Measurements from ENCODE around the gene KAT7.

KAT7 gene

DNA sequence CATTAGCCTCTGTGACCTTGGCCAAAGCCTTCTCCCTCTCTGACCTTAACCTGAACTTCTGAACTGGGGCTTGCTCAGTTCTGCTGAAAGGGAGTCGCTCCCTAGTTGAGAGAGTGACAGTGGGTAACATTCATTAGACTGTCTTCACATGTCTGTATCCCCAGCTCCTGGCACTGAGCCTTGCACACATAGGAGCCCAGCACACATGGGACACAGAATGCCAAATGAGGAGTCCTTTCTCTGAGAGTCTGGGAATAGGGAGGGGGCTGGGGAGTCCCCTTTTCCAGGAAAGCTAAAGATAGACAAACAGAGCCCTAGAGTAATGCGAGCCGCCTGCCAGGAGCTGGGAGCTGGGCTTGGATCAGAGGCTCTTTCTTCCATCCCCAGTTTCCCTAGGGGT, 56.8 kb downstream of the KAT7 start:
- peaks cover 2% of the 10 kb centered on the region for H3K4me1 ChIP-seq (ENCODE audit: insufficient read depth, low read length)
- no peak overlapping the region for H3K27ac ChIP-seq (ENCODE audit: low read length)
- H4K20me1 ChIP-seq (ENCODE audit: insufficient read depth, low read length) = peaks cover 14% of the 10 kb centered on the region; the same call in 1 of the 2 replicates
- DNase-seq (no peak), ATAC-seq (ENCODE audit: insufficient read depth, low read depth) (no peak)
- H3K36me3 ChIP-seq (ENCODE audit: insufficient read depth, low read length) = no peaks in the 10 kb centered on the region
- no peak overlapping the region for H2AFZ ChIP-seq (ENCODE audit: low read depth, low read length)
- H3K4me2 ChIP-seq (ENCODE audit: insufficient read depth, low read length) = no peak overlapping the region
- no peak overlapping the region for H3K9ac ChIP-seq (ENCODE audit: low read depth, low read length)
- peaks cover 7% of the 10 kb centered on the region for H3K27me3 ChIP-seq (ENCODE audit: insufficient read depth, low read length, poor library complexity)
- no peaks in the 10 kb centered on the region for H3K79me2 ChIP-seq (ENCODE audit: insufficient read depth, low read length)
- H3K4me3 ChIP-seq (ENCODE audit: low read depth in 1 of 2, low read length in 2 of 2) = no peak overlapping the region
- TF ChIP-seq, protein P1, sequence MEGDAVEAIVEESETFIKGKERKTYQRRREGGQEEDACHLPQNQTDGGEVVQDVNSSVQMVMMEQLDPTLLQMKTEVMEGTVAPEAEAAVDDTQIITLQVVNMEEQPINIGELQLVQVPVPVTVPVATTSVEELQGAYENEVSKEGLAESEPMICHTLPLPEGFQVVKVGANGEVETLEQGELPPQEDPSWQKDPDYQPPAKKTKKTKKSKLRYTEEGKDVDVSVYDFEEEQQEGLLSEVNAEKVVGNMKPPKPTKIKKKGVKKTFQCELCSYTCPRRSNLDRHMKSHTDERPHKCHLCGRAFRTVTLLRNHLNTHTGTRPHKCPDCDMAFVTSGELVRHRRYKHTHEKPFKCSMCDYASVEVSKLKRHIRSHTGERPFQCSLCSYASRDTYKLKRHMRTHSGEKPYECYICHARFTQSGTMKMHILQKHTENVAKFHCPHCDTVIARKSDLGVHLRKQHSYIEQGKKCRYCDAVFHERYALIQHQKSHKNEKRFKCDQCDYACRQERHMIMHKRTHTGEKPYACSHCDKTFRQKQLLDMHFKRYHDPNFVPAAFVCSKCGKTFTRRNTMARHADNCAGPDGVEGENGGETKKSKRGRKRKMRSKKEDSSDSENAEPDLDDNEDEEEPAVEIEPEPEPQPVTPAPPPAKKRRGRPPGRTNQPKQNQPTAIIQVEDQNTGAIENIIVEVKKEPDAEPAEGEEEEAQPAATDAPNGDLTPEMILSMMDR (IDR thresholded peaks at IDR 0.05; ENCODE audit: borderline replicate concordance, extremely low read depth, low read length, poor library complexity, severe bottlenecking) = no peak
- TF ChIP-seq EZH2 (IDR thresholded peaks at IDR 0.05; ENCODE audit: borderline replicate concordance, low read depth, low read length, severe bottlenecking) = no peak
- H3K9me3 ChIP-seq (ENCODE audit: insufficient read depth, low read length, severe bottlenecking) = no peaks in the 10 kb centered on the region

DNA sequence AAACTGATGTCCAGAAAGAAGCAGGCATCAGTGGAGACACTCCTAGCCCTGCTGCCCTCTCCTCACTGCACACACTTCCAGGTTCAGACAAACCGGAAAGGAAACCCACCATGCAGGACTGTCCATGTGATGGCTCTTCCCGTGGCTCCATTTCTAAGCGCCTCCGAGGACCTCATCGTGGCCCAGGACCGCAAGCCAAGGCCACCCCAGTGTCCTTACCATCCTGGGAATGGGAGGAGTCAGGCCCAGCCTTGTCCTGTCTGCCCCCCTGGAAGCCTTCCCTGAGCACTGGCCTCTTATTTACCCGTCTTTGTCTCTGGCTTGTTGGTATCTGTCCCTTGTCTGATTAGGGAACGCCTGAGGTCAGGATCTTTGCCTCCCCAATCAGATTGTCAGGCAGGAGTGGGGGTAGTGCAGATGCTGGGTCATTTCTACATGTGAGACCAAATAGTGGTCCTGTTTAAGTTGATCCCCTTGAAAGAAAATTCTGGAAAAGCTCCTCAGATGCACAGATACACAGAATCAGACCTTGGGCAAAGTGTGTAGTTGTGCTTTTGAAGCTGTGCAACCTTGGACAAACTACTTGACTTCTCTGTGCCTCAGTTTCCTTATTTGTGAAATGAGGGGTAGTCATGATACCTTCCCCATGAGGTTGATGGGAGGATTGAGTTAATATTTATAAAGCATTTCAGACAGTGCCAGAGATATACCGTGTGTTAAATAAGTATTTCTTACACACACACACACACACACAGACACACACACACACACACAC, 58.6 kb downstream of the KAT7 start:
- H3K79me2 ChIP-seq (ENCODE audit: insufficient read depth, low read length) = no peaks in the 10 kb centered on the region
- ATAC-seq (ENCODE audit: insufficient read depth, low read depth) = no peak
- H2AFZ ChIP-seq (ENCODE audit: low read depth, low read length) = no peak overlapping the region
- no peak for DNase-seq
- H4K20me1 ChIP-seq (ENCODE audit: insufficient read depth, low read length) = peaks cover 22% of the 10 kb centered on the region
- no peak overlapping the region for H3K4me3 ChIP-seq (ENCODE audit: low read depth in 1 of 2, low read length in 2 of 2)
- TF ChIP-seq, protein P1 (IDR thresholded peaks at IDR 0.05; ENCODE audit: borderline replicate concordance, extremely low read depth, low read length, poor library complexity, severe bottlenecking) = no peak
- no peak for TF ChIP-seq EZH2 (IDR thresholded peaks at IDR 0.05; ENCODE audit: borderline replicate concordance, low read depth, low read length, severe bottlenecking)
- H3K4me1 ChIP-seq (ENCODE audit: insufficient read depth, low read length) = peaks cover 19% of the 10 kb centered on the region
- H3K4me2 ChIP-seq (ENCODE audit: insufficient read depth, low read length) = no peak overlapping the region
- peaks cover 23% of the 10 kb centered on the region for H3K27me3 ChIP-seq (ENCODE audit: insufficient read depth, low read length, poor library complexity)
- no peaks in the 10 kb centered on the region for H3K9me3 ChIP-seq (ENCODE audit: insufficient read depth, low read length, severe bottlenecking)
- H3K27ac ChIP-seq (ENCODE audit: low read length) = no peak overlapping the region
- no peaks in the 10 kb centered on the region for H3K36me3 ChIP-seq (ENCODE audit: insufficient read depth, low read length)
- H3K9ac ChIP-seq (ENCODE audit: low read depth, low read length) = no peak overlapping the region

DNA sequence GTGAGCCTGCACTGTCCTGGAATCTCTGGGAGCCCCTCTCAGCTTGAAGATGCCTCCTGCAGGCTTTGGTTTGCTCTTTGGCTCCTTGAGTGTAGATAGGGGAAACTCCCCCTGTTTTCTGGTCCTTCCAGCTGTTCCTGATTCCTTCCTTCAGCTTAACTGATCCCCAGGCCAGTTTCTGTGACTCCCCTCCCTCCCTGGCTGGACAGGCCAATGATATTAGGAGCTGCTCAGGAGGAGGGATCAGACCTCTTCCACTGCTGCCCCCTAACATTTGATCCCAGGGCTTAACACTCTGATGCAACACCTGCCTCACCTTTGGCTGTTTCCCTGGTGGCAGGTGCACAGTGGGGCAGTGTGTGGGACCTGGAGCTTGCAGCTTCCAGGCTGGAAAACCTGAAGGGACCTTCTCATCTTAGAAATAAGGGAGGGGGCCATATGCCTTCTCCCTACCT, 59.6 kb downstream of the KAT7 start, which contains the start of gene TAC4:
TAC4 (minus strand) TSS at position 51 of the 455 bp plus-strand sequence. CDS start 52 bp downstream, outside the sequence.
- DNase-seq (no peak), ATAC-seq (ENCODE audit: insufficient read depth, low read depth) (no peak)
- H3K4me2 ChIP-seq (ENCODE audit: insufficient read depth, low read length) = no peak within 1 kb of the TSS
- no peaks in the 10 kb centered on the region for H3K9me3 ChIP-seq (ENCODE audit: insufficient read depth, low read length, severe bottlenecking)
- H2AFZ ChIP-seq (ENCODE audit: low read depth, low read length) = no peak within 1 kb of the TSS
- H3K9ac ChIP-seq (ENCODE audit: low read depth, low read length) = no peak within 1 kb of the TSS
- peaks cover 19% of the 10 kb centered on the region for H3K4me1 ChIP-seq (ENCODE audit: insufficient read depth, low read length)
- no peaks in the 10 kb centered on the region for H3K36me3 ChIP-seq (ENCODE audit: insufficient read depth, low read length)
- H3K4me3 ChIP-seq (ENCODE audit: low read depth in 1 of 2, low read length in 2 of 2) = no peak within 1 kb of the TSS
- peaks cover 27% of the 10 kb centered on the region for H3K27me3 ChIP-seq (ENCODE audit: insufficient read depth, low read length, poor library complexity)
- H4K20me1 ChIP-seq (ENCODE audit: insufficient read depth, low read length) = peaks cover 22% of the 10 kb centered on the region
- TF ChIP-seq EZH2 (IDR thresholded peaks at IDR 0.05; ENCODE audit: borderline replicate concordance, low read depth, low read length, severe bottlenecking) = no peak
- TF ChIP-seq, protein P1 (IDR thresholded peaks at IDR 0.05; ENCODE audit: borderline replicate concordance, extremely low read depth, low read length, poor library complexity, severe bottlenecking) = no peak
- H3K79me2 ChIP-seq (ENCODE audit: insufficient read depth, low read length) = no peaks in the 10 kb centered on the region
- H3K27ac ChIP-seq (ENCODE audit: low read length) = no peak within 1 kb of the TSS

Data from DND-41 (cell line).